ENCODE measurements around the gene RIPK3.
"Not testable (repeated sequence)": the region's sequence is repeated elsewhere in the genome, so short reads cannot be mapped to it uniquely, and the experiment has no call there.

RIPK3 gene

GRCh38 chr14:24339284-24340151 lies at the start of gene RIPK3:
TSS of gene RIPK3 (minus strand) at chr14:24339991. CDS start at chr14:24339826, 165 bp downstream.
- DNase-seq (ENCODE audit: low read depth, low spot score), result no peak

GRCh38 chr14:24389226-24389848 lies 49.5 kb upstream of the RIPK3 start:
- peak; percentile 26 for DNase-seq (ENCODE audit: low read depth, low spot score)

GRCh38 chr14:24388474-24389179 lies 48.8 kb upstream of the RIPK3 start:
- no peak for DNase-seq (ENCODE audit: low read depth, low spot score)

GRCh38 chr14:24387579-24387978 lies 47.8 kb upstream of the RIPK3 start:
- not testable (repeated sequence) for DNase-seq (ENCODE audit: low read depth, low spot score)

- no peak for DNase-seq (ENCODE audit: low read depth, low spot score)
Observed at GRCh38 chr14:24387009-24387345, 47.2 kb upstream of the RIPK3 start.

GRCh38 chr14:24385524-24385923 lies 45.7 kb upstream of the RIPK3 start:
- DNase-seq (ENCODE audit: low read depth, low spot score), result no peak

GRCh38 chr14:24384169-24384568 lies 44.4 kb upstream of the RIPK3 start:
- DNase-seq (ENCODE audit: low read depth, low spot score), result no peak

GRCh38 chr14:24382064-24382371 lies 42.2 kb upstream of the RIPK3 start:
- no peak for DNase-seq (ENCODE audit: low read depth, low spot score)

GRCh38 chr14:24381363-24382063 lies 41.7 kb upstream of the RIPK3 start:
- DNase-seq (ENCODE audit: low read depth, low spot score), result no peak

GRCh38 chr14:24379907-24380730 lies 40.3 kb upstream of the RIPK3 start:
- no peak for DNase-seq (ENCODE audit: low read depth, low spot score)

- no peak for DNase-seq (ENCODE audit: low read depth, low spot score)
Observed at GRCh38 chr14:24378981-24379906, 39.5 kb upstream of the RIPK3 start.

- no peak for DNase-seq (ENCODE audit: low read depth, low spot score)
Observed at GRCh38 chr14:24378327-24378726, 38.5 kb upstream of the RIPK3 start.

GRCh38 chr14:24377657-24378056 lies 37.9 kb upstream of the RIPK3 start:
- DNase-seq (ENCODE audit: low read depth, low spot score), result no peak

GRCh38 chr14:24377126-24377525 lies 37.3 kb upstream of the RIPK3 start:
- DNase-seq (ENCODE audit: low read depth, low spot score), result no peak

- no peak for DNase-seq (ENCODE audit: low read depth, low spot score)
Observed at GRCh38 chr14:24376448-24377070, 36.8 kb upstream of the RIPK3 start.

- DNase-seq (ENCODE audit: low read depth, low spot score), result no peak
Observed at GRCh38 chr14:24372701-24373416, 33.1 kb upstream of the RIPK3 start.

GRCh38 chr14:24371605-24372004 lies 31.8 kb upstream of the RIPK3 start:
- DNase-seq (ENCODE audit: low read depth, low spot score), result not testable (repeated sequence)

GRCh38 chr14:24370748-24371147 lies 31.0 kb upstream of the RIPK3 start:
- peak; percentile 49 for DNase-seq (ENCODE audit: low read depth, low spot score)
